MM.1S (cell line): Measurements from ENCODE around the gene AHCTF1.

ENCODE experiments used
- DNase-seq: peaks from one replicate; pipeline ENCODE4 v3.0.0-alpha.2; 2015
- H2AFZ ChIP-seq: fragments of 300-600 bp; sonication (generic); 2 replicates; pipeline ENCODE4 v1.6.0; 2016; ENCODE audit warnings: antibody characterized with exemption, low read length
- H3F3A ChIP-seq: fragments of 300-600 bp; sonication (generic); 2 replicates; pipeline ENCODE4 v1.6.1; 2016; ENCODE audit warnings: mild to moderate bottlenecking, antibody characterized with exemption, low read length, moderate library complexity, mixed read lengths; ENCODE audit not compliant: insufficient read depth
- H3K27ac ChIP-seq: fragments of 300-600 bp; sonication (generic); 2 replicates; pipeline ENCODE4 v1.5.1; 2016; ENCODE audit warnings: mild to moderate bottlenecking, low read length
- H3K27me3 ChIP-seq: fragments of 300-600 bp; sonication (generic); replicated peaks from 2 replicates; pipeline ENCODE4 v1.6.0; 2016; ENCODE audit warnings: low read length; ENCODE audit not compliant: insufficient read depth
- H3K36me3 ChIP-seq: fragments of 300-600 bp; sonication (generic); replicated peaks from 2 replicates; pipeline ENCODE4 v1.6.1; 2016; ENCODE audit warnings: mild to moderate bottlenecking, low read length, mixed read lengths; ENCODE audit not compliant: insufficient read depth
- H3K4me1 ChIP-seq: fragments of 300-600 bp; sonication (generic); 2 replicates; pipeline ENCODE4 v1.6.1; 2016; ENCODE audit warnings: low read length, mixed read lengths
- H3K4me2 ChIP-seq: fragments of 300-600 bp; sonication (generic); 2 replicates; pipeline ENCODE4 v1.6.0; 2016; ENCODE audit warnings: low read depth, low read length
- H3K4me3 ChIP-seq: fragments of 300-600 bp; sonication (generic); 2 replicates; pipeline ENCODE4 v1.5.1; 2016; ENCODE audit warnings: low read length, mixed read lengths
- H3K79me2 ChIP-seq: fragments of 300-600 bp; sonication (generic); 2 replicates; pipeline ENCODE4 v1.6.1; 2016; ENCODE audit warnings: mixed run types, low read length, mixed read lengths
- H3K9ac ChIP-seq: fragments of 300-600 bp; sonication (generic); 2 replicates; pipeline ENCODE4 v1.6.1; 2016; ENCODE audit warnings: low read length, mixed read lengths
- H3K9me2 ChIP-seq: fragments of 300-600 bp; sonication (generic); replicated peaks from 2 replicates; pipeline ENCODE4 v1.6.1; 2016; ENCODE audit warnings: mild to moderate bottlenecking, low read length, mixed read lengths; ENCODE audit not compliant: insufficient read depth
- H3K9me3 ChIP-seq: fragments of 300-600 bp; sonication (generic); replicated peaks from 2 replicates; pipeline ENCODE4 v1.6.1; 2016; ENCODE audit warnings: mild to moderate bottlenecking, low read length, mixed read lengths; ENCODE audit not compliant: insufficient read depth
- H4K20me1 ChIP-seq: fragments of 300-600 bp; sonication (generic); 2 replicates; pipeline ENCODE4 v1.6.1; 2016; ENCODE audit warnings: mild to moderate bottlenecking, low read length, moderate library complexity, mixed read lengths; ENCODE audit not compliant: insufficient read depth
- EZH2 ChIP-seq: fragments of 300-600 bp; sonication (generic); optimal IDR thresholded peaks from 2 replicates; pipeline ENCODE3; 2017; ENCODE audit warnings: low read depth, mild to moderate bottlenecking, antibody characterized with exemption, low read length, mixed read lengths
- EZH2phosphoT487 ChIP-seq: fragments of 300-600 bp; sonication (generic); IDR thresholded peaks from 2 replicates; pipeline ENCODE4 v1.6.1; 2018; ENCODE audit warnings: antibody characterized with exemption, low read length
- TF ChIP-seq, protein P1 (sequence below): fragments of 300-600 bp; sonication (generic); IDR thresholded peaks from 2 replicates; pipeline ENCODE4 v1.5.1; 2016; ENCODE audit warnings: antibody characterized with exemption, low read length, mixed read lengths

AHCTF1 gene

GRCh38 chr1:246831543-246831942 is 100.2 kb downstream of the AHCTF1 start:
- Histone ChIP-seq H2AFZ (no peak overlapping the region), H3K79me2 (no peaks in the 10 kb centered on the region), H3K36me3 (no peaks in the 10 kb centered on the region), H4K20me1 (no peaks in the 10 kb centered on the region), H3K4me1 (no peaks in the 10 kb centered on the region), H3K9ac (no peak overlapping the region), H3K9me3 (no peaks in the 10 kb centered on the region), H3F3A (no peaks in the 10 kb centered on the region), H3K9me2 (no peaks in the 10 kb centered on the region), H3K27ac (no peak overlapping the region), H3K4me2 (no peak overlapping the region), H3K27me3 (no peaks in the 10 kb centered on the region), H3K4me3 (no peak overlapping the region)
- TF ChIP-seq EZH2 (no peak), EZH2phosphoT487 (no peak)
- TF ChIP-seq, protein P1, sequence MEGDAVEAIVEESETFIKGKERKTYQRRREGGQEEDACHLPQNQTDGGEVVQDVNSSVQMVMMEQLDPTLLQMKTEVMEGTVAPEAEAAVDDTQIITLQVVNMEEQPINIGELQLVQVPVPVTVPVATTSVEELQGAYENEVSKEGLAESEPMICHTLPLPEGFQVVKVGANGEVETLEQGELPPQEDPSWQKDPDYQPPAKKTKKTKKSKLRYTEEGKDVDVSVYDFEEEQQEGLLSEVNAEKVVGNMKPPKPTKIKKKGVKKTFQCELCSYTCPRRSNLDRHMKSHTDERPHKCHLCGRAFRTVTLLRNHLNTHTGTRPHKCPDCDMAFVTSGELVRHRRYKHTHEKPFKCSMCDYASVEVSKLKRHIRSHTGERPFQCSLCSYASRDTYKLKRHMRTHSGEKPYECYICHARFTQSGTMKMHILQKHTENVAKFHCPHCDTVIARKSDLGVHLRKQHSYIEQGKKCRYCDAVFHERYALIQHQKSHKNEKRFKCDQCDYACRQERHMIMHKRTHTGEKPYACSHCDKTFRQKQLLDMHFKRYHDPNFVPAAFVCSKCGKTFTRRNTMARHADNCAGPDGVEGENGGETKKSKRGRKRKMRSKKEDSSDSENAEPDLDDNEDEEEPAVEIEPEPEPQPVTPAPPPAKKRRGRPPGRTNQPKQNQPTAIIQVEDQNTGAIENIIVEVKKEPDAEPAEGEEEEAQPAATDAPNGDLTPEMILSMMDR, result no peak
- no peak for DNase-seq

GRCh38 chr1:246828818-246829217 is 102.9 kb downstream of the AHCTF1 start:
- Histone ChIP-seq H3K27me3 (no peaks in the 10 kb centered on the region), H3K79me2 (no peaks in the 10 kb centered on the region), H3K4me3 (no peak overlapping the region), H3K9me3 (no peaks in the 10 kb centered on the region), H3K36me3 (no peaks in the 10 kb centered on the region), H4K20me1 (no peaks in the 10 kb centered on the region), H3K9me2 (no peaks in the 10 kb centered on the region), H3F3A (no peaks in the 10 kb centered on the region), H2AFZ (no peak overlapping the region), H3K27ac (no peak overlapping the region), H3K4me1 (no peaks in the 10 kb centered on the region), H3K9ac (no peak overlapping the region), H3K4me2 (no peak overlapping the region)
- DNase-seq, result no peak
- no peak for TF ChIP-seq EZH2
- TF ChIP-seq EZH2phosphoT487, result no peak
- TF ChIP-seq, protein P1, result no peak

GRCh38 chr1:246827396-246827795 is 104.4 kb downstream of the AHCTF1 start:
- H3K9me3 ChIP-seq, result no peaks in the 10 kb centered on the region
- H3K4me3 ChIP-seq, result no peak overlapping the region
- TF ChIP-seq, protein P1, result no peak
- TF ChIP-seq EZH2 (no peak), EZH2phosphoT487 (no peak)
- no peak overlapping the region for H3K27ac ChIP-seq
- no peaks in the 10 kb centered on the region for H3K27me3 ChIP-seq
- no peak overlapping the region for H3K4me2 ChIP-seq
- no peak overlapping the region for H3K9ac ChIP-seq
- no peaks in the 10 kb centered on the region for H4K20me1 ChIP-seq
- no peaks in the 10 kb centered on the region for H3K36me3 ChIP-seq
- no peaks in the 10 kb centered on the region for H3K4me1 ChIP-seq
- H3K79me2 ChIP-seq, result no peaks in the 10 kb centered on the region
- no peaks in the 10 kb centered on the region for H3K9me2 ChIP-seq
- H3F3A ChIP-seq, result no peaks in the 10 kb centered on the region
- H2AFZ ChIP-seq, result no peak overlapping the region
- DNase-seq, result no peak
